Sigmoid colon (tissue), 7 donors: Measurements from ENCODE around the gene SWT1. TPM values are rescaled to one million over a fixed set of nuclear protein-coding genes. Genes with fewer than 3 reads are reported as not detected.
A peak's percentile ranks its signal among the peaks of the same experiment; 100 is the strongest.

Source experiments
- DNase-seq: peaks from one replicate; pipeline ENCODE4 v3.0.0-alpha.2; 2019
- H3K27ac ChIP-seq, 4 donors: fragments of 200-600 bp; sonication (generic); one replicate each; pipeline ENCODE4 v1.5.1; 2016 to 2019; ENCODE audit warnings: mild to moderate bottlenecking in 1 of 4
- H3K27me3 ChIP-seq, 3 donors: fragments of 200-600 bp; sonication (generic); one replicate each; pipeline ENCODE4 v1.5.1; 2019; ENCODE audit warnings: mild to moderate bottlenecking in 1 of 3
- H3K36me3 ChIP-seq, 4 donors: fragments of 200-600 bp; sonication (generic); one replicate each; pipeline ENCODE4 v1.5.1; 2016 to 2019
- H3K4me1 ChIP-seq, 4 donors: fragments of 200-600 bp; sonication (generic); one replicate each; pipeline ENCODE4 v1.5.1; 2017 to 2019
- H3K4me3 ChIP-seq, 4 donors: fragments of 200-600 bp; sonication (generic); one replicate each; pipeline ENCODE4 v1.5.1; 2017 to 2019; ENCODE audit warnings: mild to moderate bottlenecking in 2 of 4, moderate library complexity in 1 of 4
- H3K9me3 ChIP-seq, 4 donors: fragments of 200-600 bp in 3 of 4; sonication (generic) in 3 of 4; one replicate each; pipeline versions ENCODE4 v1.5.1 to v1.6.1; 2013 to 2019
- CTCF ChIP-seq, 4 experiments: fragments of 450-650 bp in 3 of 4; fragments of 200-600 bp in 1 of 4; IDR thresholded peaks; one replicate each; pipeline ENCODE4 v1.5.1; 2016 to 2019; ENCODE audit warnings: antibody characterized with exemption in 4 of 4, mild to moderate bottlenecking in 3 of 4, moderate library complexity in 2 of 4
- EP300 ChIP-seq, 4 donors: sonication (generic); formaldehyde crosslinking; IDR thresholded peaks; one replicate each; pipeline ENCODE4 v1.6.1; 2017; ENCODE audit warnings: antibody characterized with exemption in 4 of 4
- POLR2A ChIP-seq, 2 donors: fragments of 450-650 bp; IDR thresholded peaks; one replicate each; pipeline ENCODE4 v1.6.1; 2016; ENCODE audit warnings: antibody characterized with exemption in 2 of 2, mild to moderate bottlenecking in 2 of 2, moderate library complexity in 2 of 2
- POLR2AphosphoS5 ChIP-seq, 4 donors: sonication (generic); formaldehyde crosslinking; IDR thresholded peaks; one replicate each; pipeline ENCODE4 v1.6.1; 2017; ENCODE audit warnings: antibody characterized with exemption in 4 of 4
- WGBS, 2 donors: extraction: QIAGEN DNeasy Blood & Tissue Kit; methylation state at CpG; one replicate each; pipeline ENCODE4 v1.1.7; 2013; 5-methylcytosine and 5-hydroxymethylcytosine counted together
- intact Hi-C: fragments of 100-400 bp; cut with DNase I; formaldehyde crosslinking; loops from one replicate; pipeline ENCODE4 v1.15.1; 2023
- polyA plus RNA-seq, 3 donors: library from polyadenylated mRNA; stranded (reverse); fragments of 200-250 nt; gene quantifications; one replicate each; pipeline ENCODE4 v1.2.3, GENCODE V29; 2013
- total RNA-seq, 4 donors: library from RNA; depleted of rRNA; stranded (reverse); fragments of >200 nt; gene quantifications; one replicate each; pipeline ENCODE4 v1.1.0, GENCODE V29; 2016
- donor health status: healthy with polysubstance abuse.
- donor health status: Bipolar disorder and iron deficiency.
- donor health status: healthy.

SWT1 gene
- total and polyA plus RNA-seq, 7 donors: 2.2 to 12.7 (median 6.8) TPM

GRCh38 chr1:185238447-185238846 lies 81.5 kb downstream of the SWT1 start:
- DNase-seq: no peak
- TF ChIP-seq EP300 (IDR thresholded peaks at IDR 0.05) (no peak), CTCF (IDR thresholded peaks at IDR 0.05) (peak in 1 of 4 experiments; percentile 17), POLR2A (IDR thresholded peaks at IDR 0.05) (no peak), POLR2AphosphoS5 (IDR thresholded peaks at IDR 0.05) (no peak)
- intact Hi-C loops: no loop called here
- Histone ChIP-seq H3K36me3 (no peaks in the 10 kb centered on the region), H3K4me1 (no peaks in the 10 kb centered on the region), H3K27ac (no peak overlapping the region), H3K27me3 (no peaks in the 10 kb centered on the region), H3K9me3 (no peaks in the 10 kb centered on the region), H3K4me3 (no peak overlapping the region)
- 37 to 54% methylated on average over 1 of the region's 1 CpG for WGBS, 2 donors

- intact Hi-C loops: no loop called here
- DNase-seq: no peak
- H3K36me3 ChIP-seq: no peaks in the 10 kb centered on the region
- H3K27me3 ChIP-seq: no peaks in the 10 kb centered on the region
- no peak overlapping the region for H3K4me3 ChIP-seq
- no peaks in the 10 kb centered on the region for H3K4me1 ChIP-seq
- no peak overlapping the region for H3K27ac ChIP-seq
- TF ChIP-seq EP300 (IDR thresholded peaks at IDR 0.05) (no peak), POLR2A (IDR thresholded peaks at IDR 0.05) (no peak), CTCF (IDR thresholded peaks at IDR 0.05) (no peak), POLR2AphosphoS5 (IDR thresholded peaks at IDR 0.05) (no peak)
- WGBS, 2 donors: 74 to 87% methylated on average over 1 of the region's 1 CpG
- H3K9me3 ChIP-seq: no peaks in the 10 kb centered on the region
These were observed 82.9 kb downstream of the SWT1 start for GRCh38 chr1:185239861-185240260.

GRCh38 chr1:185241127-185241526 lies 84.2 kb downstream of the SWT1 start:
- TF ChIP-seq POLR2AphosphoS5 (IDR thresholded peaks at IDR 0.05) (no peak), POLR2A (IDR thresholded peaks at IDR 0.05) (no peak), EP300 (IDR thresholded peaks at IDR 0.05) (no peak), CTCF (IDR thresholded peaks at IDR 0.05) (no peak)
- Histone ChIP-seq H3K4me1 (no peaks in the 10 kb centered on the region), H3K36me3 (no peaks in the 10 kb centered on the region), H3K4me3 (no peak overlapping the region), H3K9me3 (no peaks in the 10 kb centered on the region), H3K27ac (no peak overlapping the region), H3K27me3 (no peaks in the 10 kb centered on the region)
- no peak for DNase-seq
- intact Hi-C loops: no loop called here

GRCh38 chr1:185244015-185244747 lies 87.2 kb downstream of the SWT1 start:
- Histone ChIP-seq H3K27me3 (no peaks in the 10 kb centered on the region), H3K4me1 (no peaks in the 10 kb centered on the region), H3K4me3 (no peak overlapping the region), H3K36me3 (no peaks in the 10 kb centered on the region), H3K27ac (no peak overlapping the region), H3K9me3 (no peaks in the 10 kb centered on the region)
- TF ChIP-seq POLR2AphosphoS5 (IDR thresholded peaks at IDR 0.05) (no peak), CTCF (IDR thresholded peaks at IDR 0.05) (no peak), EP300 (IDR thresholded peaks at IDR 0.05) (no peak), POLR2A (IDR thresholded peaks at IDR 0.05) (no peak)
- no peak for DNase-seq
- intact Hi-C loops: no loop called here
- WGBS, 2 donors: 88 to 90% methylated on average over 3 of the region's 3 CpGs

- no peaks in the 10 kb centered on the region for H3K4me1 ChIP-seq
- H3K36me3 ChIP-seq: no peaks in the 10 kb centered on the region
- intact Hi-C loops: no loop called here
- TF ChIP-seq EP300 (IDR thresholded peaks at IDR 0.05): no peak
- no peak for TF ChIP-seq POLR2A (IDR thresholded peaks at IDR 0.05)
- TF ChIP-seq CTCF (IDR thresholded peaks at IDR 0.05): no peak
- no peak for TF ChIP-seq POLR2AphosphoS5 (IDR thresholded peaks at IDR 0.05)
- DNase-seq: no peak
- H3K27me3 ChIP-seq: no peaks in the 10 kb centered on the region
- no peak overlapping the region for H3K27ac ChIP-seq
- no peaks in the 10 kb centered on the region for H3K9me3 ChIP-seq
- H3K4me3 ChIP-seq: no peak overlapping the region
- WGBS, 2 donors: 98% methylated on average over 2 of the region's 2 CpGs
These were observed 88.5 kb downstream of the SWT1 start for GRCh38 chr1:185245466-185245865.
